Measurements from ENCODE around the gene LMNTD2.

The LMNTD2 gene

GRCh38 chr11:565921-566509 is 5.5 kb upstream of the LMNTD2 start:
- Histone ChIP-seq H3K9me2 (replicated peaks; ENCODE audit: control insufficient read depth, low read length) (no peaks in the 10 kb centered on the region), H4K20me1 (ENCODE audit: control insufficient read depth, insufficient read depth, low read depth, low read length) (no peaks in the 10 kb centered on the region), H3K4me1 (ENCODE audit: control insufficient read depth, low read length) (peaks cover 27% of the 10 kb centered on the region), H3K27me3 (ENCODE audit: control insufficient read depth, low read length) (0 out of 2 replicates have a peak, but pooled peaks cover 2% of the 10 kb centered on the region), H3K4me3 (ENCODE audit: low read length) (no peak overlapping the region), H3K4me2 (ENCODE audit: low read length) (no peak overlapping the region), H3K79me2 (ENCODE audit: control insufficient read depth, low read length) (peaks cover 17% of the 10 kb centered on the region), H3K36me3 (ENCODE audit: control insufficient read depth, low read length) (peaks cover 15% of the 10 kb centered on the region), H3K27ac (ENCODE audit: low read depth, low read length) (no peak overlapping the region), H3F3A (ENCODE audit: control insufficient read depth, insufficient read depth) (no peaks in the 10 kb centered on the region), H3K9me3 (ENCODE audit: control insufficient read depth, insufficient read depth, low read length) (no peaks in the 10 kb centered on the region)
- peak; percentile 15 for TF ChIP-seq CTCF (IDR thresholded peaks at IDR 0.05; ENCODE audit: low read depth, low read length, poor library complexity, severe bottlenecking)
- TF ChIP-seq EZH2phosphoT487 (IDR thresholded peaks at IDR 0.05; ENCODE audit: borderline replicate concordance, low read length), result no peak

- TF ChIP-seq EZH2phosphoT487 (IDR thresholded peaks at IDR 0.05; ENCODE audit: borderline replicate concordance, low read length) (no peak), CTCF (IDR thresholded peaks at IDR 0.05; ENCODE audit: low read depth, low read length, poor library complexity, severe bottlenecking) (no peak)
- Histone ChIP-seq H3F3A (ENCODE audit: control insufficient read depth, insufficient read depth) (no peaks in the 10 kb centered on the region), H3K27me3 (ENCODE audit: control insufficient read depth, low read length) (no peaks in the 10 kb centered on the region), H3K9me3 (ENCODE audit: control insufficient read depth, insufficient read depth, low read length) (no peaks in the 10 kb centered on the region), H3K4me2 (ENCODE audit: low read length) (no peak overlapping the region), H3K36me3 (ENCODE audit: control insufficient read depth, low read length) (peaks cover 15% of the 10 kb centered on the region), H3K9me2 (replicated peaks; ENCODE audit: control insufficient read depth, low read length) (no peaks in the 10 kb centered on the region), H3K79me2 (ENCODE audit: control insufficient read depth, low read length) (peaks cover 17% of the 10 kb centered on the region), H3K4me1 (ENCODE audit: control insufficient read depth, low read length) (peaks cover 27% of the 10 kb centered on the region), H4K20me1 (ENCODE audit: control insufficient read depth, insufficient read depth, low read depth, low read length) (no peaks in the 10 kb centered on the region), H3K27ac (ENCODE audit: low read depth, low read length) (no peak overlapping the region), H3K4me3 (ENCODE audit: low read length) (no peak overlapping the region)
Observed at GRCh38 chr11:563812-564578, 3.5 kb upstream of the LMNTD2 start.

- TF ChIP-seq EZH2phosphoT487 (IDR thresholded peaks at IDR 0.05; ENCODE audit: borderline replicate concordance, low read length) (no peak), CTCF (IDR thresholded peaks at IDR 0.05; ENCODE audit: low read depth, low read length, poor library complexity, severe bottlenecking) (no peak)
- H3K27ac ChIP-seq (ENCODE audit: low read depth, low read length), result no peak overlapping the region
Observed at GRCh38 chr11:563066-563811, 2.7 kb upstream of the LMNTD2 start.

More at GRCh38 chr11:563066-563811, 2.7 kb upstream of the LMNTD2 start:
- Histone ChIP-seq H3F3A (ENCODE audit: control insufficient read depth, insufficient read depth) (no peaks in the 10 kb centered on the region), H3K9me2 (replicated peaks; ENCODE audit: control insufficient read depth, low read length) (no peaks in the 10 kb centered on the region), H3K36me3 (ENCODE audit: control insufficient read depth, low read length) (peaks cover 15% of the 10 kb centered on the region), H4K20me1 (ENCODE audit: control insufficient read depth, insufficient read depth, low read depth, low read length) (no peaks in the 10 kb centered on the region), H3K4me2 (ENCODE audit: low read length) (no peak overlapping the region), H3K27me3 (ENCODE audit: control insufficient read depth, low read length) (peaks cover under 1% of the 10 kb centered on the region; the same call in 1 of the 2 replicates), H3K79me2 (ENCODE audit: control insufficient read depth, low read length) (peaks cover 17% of the 10 kb centered on the region), H3K9me3 (ENCODE audit: control insufficient read depth, insufficient read depth, low read length) (no peaks in the 10 kb centered on the region), H3K4me1 (ENCODE audit: control insufficient read depth, low read length) (peaks cover 27% of the 10 kb centered on the region), H3K4me3 (ENCODE audit: low read length) (no peak overlapping the region)

All from DOHH2 (cell line).